HCT116 (cell line): ENCODE data around the gene AAMDC. TPM values are rescaled to one million over a fixed set of nuclear protein-coding genes. Genes with fewer than 3 reads are reported as not detected.

ENCODE experiments used
- ATAC-seq: fragments of 200-7000 bp; cut with Tn5 transposase; 2 replicates; pipeline ENCODE4 v1.9.1; 2020; ENCODE audit warnings: mild to moderate bottlenecking, moderate library complexity
- BruUV-seq: library from RNA; stranded (reverse); fragments of 400-500 nt; replicated peaks from 2 replicates; lab custom pipeline; 2021; lab: Mats Ljungman, UMichigan
- CTCF ChIA-PET: fragments of 300-600 bp; sonication (Branson Sonifier 250); formaldehyde crosslinking; loops from one replicate; lab custom pipeline; 2021; ENCODE audit warnings: antibody characterized with exemption; lab: Charles Lee
- POLR2A ChIA-PET: fragments of 300-600, 350-600 bp; sonication (Branson Sonifier 250); formaldehyde crosslinking; loops from one replicate; lab custom pipeline; 2021; ENCODE audit warnings: antibody characterized with exemption; lab: Charles Lee
- RAD21 ChIA-PET, 2 experiments: fragments of 300-600 bp; sonication (Branson Sonifier 250); formaldehyde crosslinking; loops; one replicate each; lab custom pipeline; 2023; ENCODE audit warnings: low total read pairs in 2 of 2; ENCODE audit not compliant: uncharacterized antibody in 2 of 2, unreplicated experiment in 2 of 2, low non-redundant PET in 1 of 2; lab: Charles Lee
- DNase-seq: peaks from one replicate; pipeline ENCODE4 v3.0.0-alpha.2; 2010; ENCODE audit warnings: low read depth, low spot score
- H2AFZ ChIP-seq: fragments of 200-600 bp; shearing (Covaris generic), sonication (generic); 2 replicates; pipeline ENCODE4 v1.6.1; 2017; ENCODE audit warnings: low read depth, mixed run types, mixed read lengths, antibody characterized with exemption, low read length; ENCODE audit not compliant: poor library complexity, severe bottlenecking
- H3K27ac ChIP-seq: 2 replicates; pipeline ENCODE4 v1.5.1; 2012; ENCODE audit warnings: low read depth, low read length
- H3K27me3 ChIP-seq: fragments of 200-600 bp; sonication (generic); 2 replicates; pipeline ENCODE4 v1.6.1; 2016; ENCODE audit warnings: mixed run types, low read length, mixed read lengths; ENCODE audit not compliant: insufficient read depth
- H3K36me3 ChIP-seq, 2 experiments: fragments of 200-500 bp in 1 of 2; fragments of 200-600 bp in 1 of 2; sonication (Bioruptor generic) in 1 of 2; sonication (generic) in 1 of 2; 2 replicates each; pipeline versions ENCODE4 v1.5.1 to v1.6.1; 2014 to 2016; ENCODE audit warnings: low read length in 2 of 2, inconsistent platforms in 1 of 2, mixed read lengths in 1 of 2, mixed run types in 1 of 2; ENCODE audit not compliant: insufficient read depth in 2 of 2, control insufficient read depth in 1 of 2
- H3K4me1 ChIP-seq, 2 experiments: fragments of 200-600 bp in 1 of 2; sonication (generic) in 1 of 2; 2 replicates each; pipeline versions ENCODE4 v1.5.1 to v1.6.1; 2012 to 2017; ENCODE audit warnings: low read length in 2 of 2, inconsistent platforms in 1 of 2, mild to moderate bottlenecking in 1 of 2, mixed read lengths in 1 of 2, mixed run types in 1 of 2, moderate library complexity in 1 of 2; ENCODE audit not compliant: insufficient read depth in 2 of 2, control insufficient read depth in 1 of 2
- H3K4me2 ChIP-seq: fragments of 200-600 bp; sonication (generic); 2 replicates; pipeline ENCODE4 v1.6.1; 2017; ENCODE audit warnings: mixed run types, low read length, mixed read lengths
- H3K4me3 ChIP-seq, 2 experiments: fragments of 200-600 bp in 1 of 2; sonication (generic) in 1 of 2; replicated peaks in 1 of 2; 2 replicates each; pipeline ENCODE4 v1.5.1; 2011 to 2016; ENCODE audit warnings: low read length in 2 of 2, control low read depth in 1 of 2, low read depth in 1 of 2, mild to moderate bottlenecking in 1 of 2, mixed read lengths in 1 of 2, mixed run types in 1 of 2
- H3K79me2 ChIP-seq: fragments of 200-600 bp; sonication (generic); 2 replicates; pipeline ENCODE4 v1.6.1; 2017; ENCODE audit warnings: mild to moderate bottlenecking, mixed run types, low read length, moderate library complexity, mixed read lengths; ENCODE audit not compliant: insufficient read depth
- H3K9ac ChIP-seq: fragments of 200-600 bp; sonication (generic); 2 replicates; pipeline ENCODE4 v1.6.1; 2016; ENCODE audit warnings: low read length, mixed read lengths
- H3K9me2 ChIP-seq: fragments of 200-600 bp; sonication (generic), shearing (Covaris generic); 2 replicates; pipeline ENCODE4 v1.6.1; 2017; ENCODE audit warnings: mixed run types, mild to moderate bottlenecking, moderate library complexity; ENCODE audit not compliant: insufficient read depth
- H3K9me3 ChIP-seq, 2 experiments: fragments of 200-500 bp in 1 of 2; fragments of 200-600 bp in 1 of 2; sonication (Bioruptor generic) in 1 of 2; sonication (generic) in 1 of 2; 2 replicates each; pipeline ENCODE4 v1.6.1; 2014 to 2017; ENCODE audit warnings: low read length in 2 of 2, mixed read lengths in 2 of 2, inconsistent platforms in 1 of 2, low read depth in 1 of 2, mild to moderate bottlenecking in 1 of 2, mixed run types in 1 of 2, moderate library complexity in 1 of 2; ENCODE audit not compliant: control insufficient read depth in 1 of 2, insufficient read depth in 1 of 2
- H4K20me1 ChIP-seq: fragments of 200-600 bp; sonication (generic), shearing (Covaris generic); 2 replicates; pipeline ENCODE4 v1.6.1; 2017; ENCODE audit warnings: mixed run types, mild to moderate bottlenecking, moderate library complexity; ENCODE audit not compliant: insufficient read depth
- CBX3 ChIP-seq: IDR thresholded peaks from 2 replicates; pipeline ENCODE4 v1.6.1; 2012; ENCODE audit warnings: low read depth
- EGR1 ChIP-seq: IDR thresholded peaks from 2 replicates; pipeline ENCODE4 v1.6.1; 2012; ENCODE audit warnings: low read depth
- EZH2 ChIP-seq: fragments of 200-600 bp; sonication (generic); IDR thresholded peaks from 2 replicates; pipeline ENCODE4 v1.6.1; 2017; ENCODE audit warnings: antibody characterized with exemption, mixed run types
- FOSL1 ChIP-seq: IDR thresholded peaks from 2 replicates; pipeline ENCODE4 v1.6.1; 2012; ENCODE audit warnings: low read depth
- JUND ChIP-seq: IDR thresholded peaks from 2 replicates; pipeline ENCODE4 v1.6.1; 2012
- MAX ChIP-seq: IDR thresholded peaks from 2 replicates; pipeline ENCODE4 v1.6.1; 2012
- RAD21 ChIP-seq: IDR thresholded peaks from 2 replicates; pipeline ENCODE4 v1.6.1; 2012; ENCODE audit warnings: low read depth, mild to moderate bottlenecking
- SP1 ChIP-seq: IDR thresholded peaks from 2 replicates; pipeline ENCODE4 v1.6.1; 2012; ENCODE audit warnings: low read depth
- SRF ChIP-seq: IDR thresholded peaks from 2 replicates; pipeline ENCODE4 v1.6.1; 2012; ENCODE audit warnings: low read depth
- TCF7L2 ChIP-seq: IDR thresholded peaks from 2 replicates; pipeline ENCODE4 v1.7.0; 2011; ENCODE audit warnings: borderline replicate concordance, inconsistent platforms; ENCODE audit not compliant: insufficient read depth, insufficient read length; ENCODE audit errors: extremely low read depth
- ZBTB33 ChIP-seq: IDR thresholded peaks from 2 replicates; pipeline ENCODE4 v1.6.1; 2011; ENCODE audit warnings: mild to moderate bottlenecking, low read length, moderate library complexity; ENCODE audit not compliant: insufficient replicate concordance; ENCODE audit errors: extremely low read depth
- ZNF274 ChIP-seq: fragments of 200-500 bp; sonication (Bioruptor generic); IDR thresholded peaks from 2 replicates; pipeline ENCODE4 v1.6.1; 2014; ENCODE audit warnings: mild to moderate bottlenecking, low read depth, low read length, inconsistent platforms
- intact Hi-C: fragments of 100-400 bp; cut with micrococcal nuclease; formaldehyde crosslinking; loops from 2 replicates; pipeline ENCODE4 v1.10.0; 2022
- total RNA-seq: library from RNA; stranded (reverse); gene quantifications from one replicate; pipeline ENCODE4 v1.2.1, GENCODE V29; 2021; ENCODE audit not compliant: unreplicated experiment

AAMDC gene
- total RNA-seq, 1 experiment from 2014 or later: 11.2 TPM

- H3K27me3 ChIP-seq: no peaks in the 10 kb centered on the region
- H3K36me3 ChIP-seq: no peaks in the 10 kb centered on the region; a peak in 1 of 4 replicates
- no peaks in the 10 kb centered on the region for H4K20me1 ChIP-seq
- no peaks in the 10 kb centered on the region for H3K4me1 ChIP-seq
- H3K79me2 ChIP-seq: no peaks in the 10 kb centered on the region
- H3K9me3 ChIP-seq: no peaks in the 10 kb centered on the region
- CTCF ChIA-PET: no interaction called here
- POLR2A ChIA-PET: no interaction called here
- no peaks in the 10 kb centered on the region for H3K9me2 ChIP-seq
- no peak overlapping the region for H3K4me2 ChIP-seq
- no peak overlapping the region for H2AFZ ChIP-seq
- H3K27ac ChIP-seq: no peak overlapping the region
- H3K4me3 ChIP-seq: no peak overlapping the region
- ATAC-seq (no peak), DNase-seq (no peak)
- RAD21 ChIA-PET: no interaction called here
- no peak for TF ChIP-seq FOSL1
- no peak for TF ChIP-seq SRF
- intact Hi-C loops: no loop called here
- no TSS peak for BruUV-seq
- H3K9ac ChIP-seq: no peak overlapping the region
Observed at GRCh38 chr11:77884186-77884828, 63.4 kb downstream of the AAMDC start.

- H3K9ac ChIP-seq: no peak overlapping the region
- RAD21 ChIA-PET: no interaction called here
- no peak overlapping the region for H3K4me2 ChIP-seq
- H3K4me1 ChIP-seq: no peaks in the 10 kb centered on the region
- no peak overlapping the region for H2AFZ ChIP-seq
- ATAC-seq (no peak), DNase-seq (no peak)
- H3K27me3 ChIP-seq: no peaks in the 10 kb centered on the region
- no TSS peak for BruUV-seq
- H3K9me2 ChIP-seq: no peaks in the 10 kb centered on the region
- no peaks in the 10 kb centered on the region for H3K79me2 ChIP-seq
- H4K20me1 ChIP-seq: no peaks in the 10 kb centered on the region
- no peaks in the 10 kb centered on the region; a peak in 1 of 4 replicates for H3K36me3 ChIP-seq
- POLR2A ChIA-PET: no interaction called here
- H3K27ac ChIP-seq: no peak overlapping the region
- TF ChIP-seq EGR1 (no peak), SP1 (no peak), ZNF274 (no peak), TCF7L2 (no peak), CBX3 (no peak), FOSL1 (no peak), SRF (no peak), MAX (no peak), RAD21 (no peak), ZBTB33 (no peak), JUND (no peak), EZH2 (no peak)
- CTCF ChIA-PET: no interaction called here
- intact Hi-C loops: no loop called here
- H3K9me3 ChIP-seq: no peaks in the 10 kb centered on the region
- H3K4me3 ChIP-seq: no peak overlapping the region
Observed at GRCh38 chr11:77884829-77885190, 63.9 kb downstream of the AAMDC start.
